ENCODE results near the gene PTH1R. TPM values are rescaled to one million over a fixed set of nuclear protein-coding genes. Genes with fewer than 3 reads are reported as not detected.

Gene PTH1R
- total RNA-seq, 1 experiment from 2014 or later: 0.32 TPM

DNA sequence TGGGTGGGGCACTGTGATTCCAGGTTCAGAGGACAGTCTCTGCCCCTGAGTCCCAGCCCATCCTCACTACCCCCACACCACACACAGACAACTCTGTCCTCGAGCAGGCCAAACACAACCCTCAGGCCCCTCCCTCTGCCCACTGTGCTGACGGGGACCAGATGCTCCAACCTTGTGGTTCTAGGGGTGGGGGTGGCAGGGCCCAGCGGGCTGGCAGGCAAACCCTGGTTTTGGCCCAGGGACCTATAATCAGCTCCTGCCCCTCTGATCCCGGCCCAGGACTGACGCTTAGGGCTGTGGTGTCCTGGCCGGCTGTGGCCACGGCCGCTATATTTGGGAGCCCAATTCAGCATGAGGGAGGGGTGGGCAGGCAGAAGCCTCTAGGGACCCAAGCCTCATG, 9.2 kb upstream of the PTH1R start:
- CTCF ChIA-PET: interaction anchor here (0.8 to 2.3 kb wide), 4 partner anchors 9 to 41 kb away, joined by 3 to 7 read pairs (median 4); partner anchors contain the start of gene PTH1R
- H3K9me3 ChIP-seq (ENCODE audit: control insufficient read depth in 1 of 2, insufficient read depth in 1 of 2, low read depth in 1 of 2, low read length in 2 of 2): no peaks in the 10 kb centered on the region
- no peak overlapping the region for H3K27ac ChIP-seq (ENCODE audit: low read depth, low read length)
- ATAC-seq (no peak), DNase-seq (ENCODE audit: low read depth, low spot score) (no peak)
- RAD21 ChIA-PET (ENCODE audit: low non-redundant PET in 1 of 2, low total read pairs in 2 of 2, uncharacterized antibody in 2 of 2, unreplicated experiment in 2 of 2): no interaction called here
- H4K20me1 ChIP-seq (ENCODE audit: insufficient read depth): no peaks in the 10 kb centered on the region
- no peaks in the 10 kb centered on the region for H3K4me1 ChIP-seq (ENCODE audit: control insufficient read depth in 1 of 2, insufficient read depth in 2 of 2, low read length in 2 of 2)
- no peaks in the 10 kb centered on the region for H3K27me3 ChIP-seq (ENCODE audit: insufficient read depth, low read length)
- no peak overlapping the region for H2AFZ ChIP-seq (ENCODE audit: low read depth, low read length, poor library complexity, severe bottlenecking)
- H3K4me2 ChIP-seq (ENCODE audit: low read length): no peak overlapping the region
- H3K36me3 ChIP-seq (ENCODE audit: control insufficient read depth in 1 of 2, insufficient read depth in 2 of 2, low read length in 2 of 2): no peaks in the 10 kb centered on the region
- H3K79me2 ChIP-seq (ENCODE audit: insufficient read depth, low read length): no peaks in the 10 kb centered on the region
- no peak overlapping the region for H3K4me3 ChIP-seq (replicated peaks in 1 of 2; ENCODE audit: low read depth in 1 of 2, low read length in 2 of 2)
- no peaks in the 10 kb centered on the region for H3K9me2 ChIP-seq (ENCODE audit: insufficient read depth)
- no TSS peak for BruUV-seq (replicated peaks)
- H3K9ac ChIP-seq (ENCODE audit: low read length): no peak overlapping the region
- TF ChIP-seq ELF1 (IDR thresholded peaks at IDR 0.05; ENCODE audit: borderline replicate concordance, low read depth) (no peak), CEBPB (IDR thresholded peaks at IDR 0.05; ENCODE audit: low read depth) (no peak), EGR1 (IDR thresholded peaks at IDR 0.05; ENCODE audit: low read depth) (no peak), JUND (IDR thresholded peaks at IDR 0.05) (no peak), EZH2 (IDR thresholded peaks at IDR 0.05) (no peak), FOSL1 (IDR thresholded peaks at IDR 0.05; ENCODE audit: low read depth) (no peak), SIN3A (IDR thresholded peaks at IDR 0.05; ENCODE audit: low read depth) (no peak), SP1 (IDR thresholded peaks at IDR 0.05; ENCODE audit: low read depth) (no peak), TCF7L2 (IDR thresholded peaks at IDR 0.05; ENCODE audit: borderline replicate concordance, extremely low read depth, insufficient read depth, insufficient read length) (no peak), POLR2AphosphoS5 (IDR thresholded peaks at IDR 0.05; ENCODE audit: low read depth, low read length) (no peak), ZNF274 (IDR thresholded peaks at IDR 0.05; ENCODE audit: low read depth, low read length) (no peak), CBX3 (IDR thresholded peaks at IDR 0.05; ENCODE audit: low read depth) (no peak), RAD21 (IDR thresholded peaks at IDR 0.05; ENCODE audit: low read depth) (no peak), YY1 (IDR thresholded peaks at IDR 0.05; ENCODE audit: extremely low read depth, insufficient replicate concordance, low read depth, low read length) (no peak), ZFX (IDR thresholded peaks at IDR 0.05) (no peak), SRF (IDR thresholded peaks at IDR 0.05; ENCODE audit: low read depth) (no peak)
- TF ChIP-seq, protein P1, sequence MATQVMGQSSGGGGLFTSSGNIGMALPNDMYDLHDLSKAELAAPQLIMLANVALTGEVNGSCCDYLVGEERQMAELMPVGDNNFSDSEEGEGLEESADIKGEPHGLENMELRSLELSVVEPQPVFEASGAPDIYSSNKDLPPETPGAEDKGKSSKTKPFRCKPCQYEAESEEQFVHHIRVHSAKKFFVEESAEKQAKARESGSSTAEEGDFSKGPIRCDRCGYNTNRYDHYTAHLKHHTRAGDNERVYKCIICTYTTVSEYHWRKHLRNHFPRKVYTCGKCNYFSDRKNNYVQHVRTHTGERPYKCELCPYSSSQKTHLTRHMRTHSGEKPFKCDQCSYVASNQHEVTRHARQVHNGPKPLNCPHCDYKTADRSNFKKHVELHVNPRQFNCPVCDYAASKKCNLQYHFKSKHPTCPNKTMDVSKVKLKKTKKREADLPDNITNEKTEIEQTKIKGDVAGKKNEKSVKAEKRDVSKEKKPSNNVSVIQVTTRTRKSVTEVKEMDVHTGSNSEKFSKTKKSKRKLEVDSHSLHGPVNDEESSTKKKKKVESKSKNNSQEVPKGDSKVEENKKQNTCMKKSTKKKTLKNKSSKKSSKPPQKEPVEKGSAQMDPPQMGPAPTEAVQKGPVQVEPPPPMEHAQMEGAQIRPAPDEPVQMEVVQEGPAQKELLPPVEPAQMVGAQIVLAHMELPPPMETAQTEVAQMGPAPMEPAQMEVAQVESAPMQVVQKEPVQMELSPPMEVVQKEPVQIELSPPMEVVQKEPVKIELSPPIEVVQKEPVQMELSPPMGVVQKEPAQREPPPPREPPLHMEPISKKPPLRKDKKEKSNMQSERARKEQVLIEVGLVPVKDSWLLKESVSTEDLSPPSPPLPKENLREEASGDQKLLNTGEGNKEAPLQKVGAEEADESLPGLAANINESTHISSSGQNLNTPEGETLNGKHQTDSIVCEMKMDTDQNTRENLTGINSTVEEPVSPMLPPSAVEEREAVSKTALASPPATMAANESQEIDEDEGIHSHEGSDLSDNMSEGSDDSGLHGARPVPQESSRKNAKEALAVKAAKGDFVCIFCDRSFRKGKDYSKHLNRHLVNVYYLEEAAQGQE (IDR thresholded peaks at IDR 0.05; ENCODE audit: low read depth): no peak
- TF ChIP-seq, protein P2, sequence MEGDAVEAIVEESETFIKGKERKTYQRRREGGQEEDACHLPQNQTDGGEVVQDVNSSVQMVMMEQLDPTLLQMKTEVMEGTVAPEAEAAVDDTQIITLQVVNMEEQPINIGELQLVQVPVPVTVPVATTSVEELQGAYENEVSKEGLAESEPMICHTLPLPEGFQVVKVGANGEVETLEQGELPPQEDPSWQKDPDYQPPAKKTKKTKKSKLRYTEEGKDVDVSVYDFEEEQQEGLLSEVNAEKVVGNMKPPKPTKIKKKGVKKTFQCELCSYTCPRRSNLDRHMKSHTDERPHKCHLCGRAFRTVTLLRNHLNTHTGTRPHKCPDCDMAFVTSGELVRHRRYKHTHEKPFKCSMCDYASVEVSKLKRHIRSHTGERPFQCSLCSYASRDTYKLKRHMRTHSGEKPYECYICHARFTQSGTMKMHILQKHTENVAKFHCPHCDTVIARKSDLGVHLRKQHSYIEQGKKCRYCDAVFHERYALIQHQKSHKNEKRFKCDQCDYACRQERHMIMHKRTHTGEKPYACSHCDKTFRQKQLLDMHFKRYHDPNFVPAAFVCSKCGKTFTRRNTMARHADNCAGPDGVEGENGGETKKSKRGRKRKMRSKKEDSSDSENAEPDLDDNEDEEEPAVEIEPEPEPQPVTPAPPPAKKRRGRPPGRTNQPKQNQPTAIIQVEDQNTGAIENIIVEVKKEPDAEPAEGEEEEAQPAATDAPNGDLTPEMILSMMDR (IDR thresholded peaks at IDR 0.05 in 2 of 3, conservative IDR thresholded peaks at IDR 0.05 in 1 of 3; ENCODE audit: borderline replicate concordance in 1 of 3, insufficient read depth in 1 of 3, low read depth in 2 of 3, low read length in 2 of 3): no peak
- TF ChIP-seq, protein P3, sequence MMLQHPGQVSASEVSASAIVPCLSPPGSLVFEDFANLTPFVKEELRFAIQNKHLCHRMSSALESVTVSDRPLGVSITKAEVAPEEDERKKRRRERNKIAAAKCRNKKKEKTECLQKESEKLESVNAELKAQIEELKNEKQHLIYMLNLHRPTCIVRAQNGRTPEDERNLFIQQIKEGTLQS (IDR thresholded peaks at IDR 0.05): no peak
- POLR2A ChIA-PET: no interaction called here
- intact Hi-C loops (cut with micrococcal nuclease): loop anchor here (5.0 kb wide), 1 partner anchor 504 kb away; no protein-coding TSS in a partner anchor

Data from HCT116 (cell line).